Activated T-cell treated with anti-CD3 and anti-CD28 coated beads, Interleukin-2, amount 50 U/mL, for 24 hours (primary cell): ENCODE measurements around the gene COG5.
A peak's percentile ranks its signal among the peaks of the same experiment; 100 is the strongest.
"Not testable (repeated sequence)": the region's sequence is repeated elsewhere in the genome, so short reads cannot be mapped to it uniquely, and the experiment has no call there.

Source experiments
- DNase-seq: peaks from one replicate; pipeline ENCODE4 v3.0.0-alpha.2; 2020
- H3K27ac Mint-ChIP-seq: 2 replicates; pipeline ENCODE4 v1.8.0; 2020; ENCODE audit warnings: mild to moderate bottlenecking, mixed read lengths
- H3K27me3 Mint-ChIP-seq: 2 replicates; pipeline ENCODE4 v1.8.0; 2020; ENCODE audit warnings: mixed read lengths
- H3K36me3 Mint-ChIP-seq: 2 replicates; pipeline ENCODE4 v1.8.0; 2020; ENCODE audit warnings: low read depth, mixed read lengths
- H3K4me1 Mint-ChIP-seq: 2 replicates; pipeline ENCODE4 v1.8.0; 2020; ENCODE audit warnings: low read depth, mixed read lengths
- H3K4me3 Mint-ChIP-seq: 2 replicates; pipeline ENCODE4 v1.8.0; 2020; ENCODE audit warnings: mild to moderate bottlenecking, moderate library complexity, mixed read lengths
- H3K9me3 Mint-ChIP-seq: 2 replicates; pipeline ENCODE4 v1.8.0; 2020; ENCODE audit warnings: mixed read lengths

Gene COG5

GRCh38 chr7:107234436-107234835 is 329.3 kb downstream of the COG5 start:
- Mint-ChIP-seq H3K4me1 (no peaks in the 10 kb centered on the region), H3K36me3 (peaks cover 63% of the 10 kb centered on the region), H3K27me3 (no peaks in the 10 kb centered on the region), H3K27ac (no peak overlapping the region), H3K4me3 (no peak overlapping the region), H3K9me3 (no peaks in the 10 kb centered on the region)
- DNase-seq = no peak

- Mint-ChIP-seq H3K9me3 (no peaks in the 10 kb centered on the region), H3K27ac (no peak overlapping the region), H3K36me3 (peaks cover 63% of the 10 kb centered on the region), H3K4me1 (no peaks in the 10 kb centered on the region), H3K27me3 (no peaks in the 10 kb centered on the region), H3K4me3 (no peak overlapping the region)
- DNase-seq = no peak
These were observed 329.7 kb downstream of the COG5 start for GRCh38 chr7:107233981-107234380.

- H3K4me1 Mint-ChIP-seq = no peaks in the 10 kb centered on the region
- DNase-seq = no peak
- peaks cover 64% of the 10 kb centered on the region for H3K36me3 Mint-ChIP-seq
- H3K27me3 Mint-ChIP-seq = no peaks in the 10 kb centered on the region
- no peaks in the 10 kb centered on the region for H3K9me3 Mint-ChIP-seq
- H3K4me3 Mint-ChIP-seq = no peak overlapping the region
- H3K27ac Mint-ChIP-seq = peak overlapping the region; percentile 14
These were observed 330.5 kb downstream of the COG5 start for GRCh38 chr7:107233174-107233573.

GRCh38 chr7:107232568-107233090 is 331.1 kb downstream of the COG5 start:
- H3K36me3 Mint-ChIP-seq = peaks cover 64% of the 10 kb centered on the region
- no peak for DNase-seq

GRCh38 chr7:107230334-107230733 is 333.4 kb downstream of the COG5 start:
- DNase-seq = no peak
- H3K27ac Mint-ChIP-seq = no peak overlapping the region
- H3K4me1 Mint-ChIP-seq = no peaks in the 10 kb centered on the region
- H3K36me3 Mint-ChIP-seq = peaks cover 65% of the 10 kb centered on the region
- no peak overlapping the region for H3K4me3 Mint-ChIP-seq
- H3K27me3 Mint-ChIP-seq = no peaks in the 10 kb centered on the region
- H3K9me3 Mint-ChIP-seq = no peaks in the 10 kb centered on the region

More at GRCh38 chr7:107232568-107233090, 331.1 kb downstream of the COG5 start:
- no peaks in the 10 kb centered on the region for H3K4me1 Mint-ChIP-seq
- no peaks in the 10 kb centered on the region for H3K9me3 Mint-ChIP-seq
- no peaks in the 10 kb centered on the region for H3K27me3 Mint-ChIP-seq
- H3K27ac Mint-ChIP-seq = no peak overlapping the region
- H3K4me3 Mint-ChIP-seq = no peak overlapping the region

GRCh38 chr7:107228291-107228690 is 335.4 kb downstream of the COG5 start:
- H3K27me3 Mint-ChIP-seq = no peaks in the 10 kb centered on the region
- no peak overlapping the region for H3K27ac Mint-ChIP-seq
- H3K9me3 Mint-ChIP-seq = no peaks in the 10 kb centered on the region
- no peak for DNase-seq
- H3K4me3 Mint-ChIP-seq = no peak overlapping the region
- H3K36me3 Mint-ChIP-seq = peaks cover 66% of the 10 kb centered on the region
- no peaks in the 10 kb centered on the region for H3K4me1 Mint-ChIP-seq

- no peak overlapping the region for H3K27ac Mint-ChIP-seq
- DNase-seq = no peak
- no peaks in the 10 kb centered on the region for H3K4me1 Mint-ChIP-seq
- H3K4me3 Mint-ChIP-seq = no peak overlapping the region
- peaks cover 72% of the 10 kb centered on the region for H3K36me3 Mint-ChIP-seq
- no peaks in the 10 kb centered on the region for H3K9me3 Mint-ChIP-seq
- no peaks in the 10 kb centered on the region for H3K27me3 Mint-ChIP-seq
These were observed 339.1 kb downstream of the COG5 start for GRCh38 chr7:107224374-107225223.

GRCh38 chr7:107220806-107221205 is 342.9 kb downstream of the COG5 start:
- peaks cover 76% of the 10 kb centered on the region for H3K36me3 Mint-ChIP-seq
- H3K27me3 Mint-ChIP-seq, H3K4me1 Mint-ChIP-seq, DNase-seq, H3K9me3 Mint-ChIP-seq, H3K27ac Mint-ChIP-seq, H3K4me3 Mint-ChIP-seq: not testable (repeated sequence)

- Mint-ChIP-seq H3K27me3 (no peaks in the 10 kb centered on the region), H3K9me3 (peaks cover 8% of the 10 kb centered on the region), H3K4me3 (no peak overlapping the region), H3K27ac (no peak overlapping the region), H3K4me1 (peaks cover 7% of the 10 kb centered on the region), H3K36me3 (peaks cover 74% of the 10 kb centered on the region)
- DNase-seq = no peak
These were observed 343.4 kb downstream of the COG5 start for GRCh38 chr7:107220356-107220755.

GRCh38 chr7:107219563-107220244 is 344.0 kb downstream of the COG5 start:
- no peaks in the 10 kb centered on the region for H3K27me3 Mint-ChIP-seq
- H3K4me1 Mint-ChIP-seq = peaks cover 7% of the 10 kb centered on the region
- peaks cover 75% of the 10 kb centered on the region for H3K36me3 Mint-ChIP-seq
- no peak for DNase-seq
- peaks cover 10% of the 10 kb centered on the region for H3K9me3 Mint-ChIP-seq
- no peak overlapping the region for H3K27ac Mint-ChIP-seq
- no peak overlapping the region for H3K4me3 Mint-ChIP-seq

- Mint-ChIP-seq H3K27me3 (no peaks in the 10 kb centered on the region), H3K36me3 (peaks cover 81% of the 10 kb centered on the region), H3K27ac (no peak overlapping the region), H3K4me1 (peaks cover 9% of the 10 kb centered on the region), H3K4me3 (no peak overlapping the region), H3K9me3 (peaks cover 13% of the 10 kb centered on the region)
- no peak for DNase-seq
These were observed 349.8 kb downstream of the COG5 start for GRCh38 chr7:107213945-107214344.

- H3K4me1 Mint-ChIP-seq = peaks cover 4% of the 10 kb centered on the region
- H3K27me3 Mint-ChIP-seq = no peaks in the 10 kb centered on the region
- H3K27ac Mint-ChIP-seq = peak overlapping the region; percentile 41
- peaks cover 13% of the 10 kb centered on the region for H3K9me3 Mint-ChIP-seq
- peaks cover 81% of the 10 kb centered on the region for H3K36me3 Mint-ChIP-seq
- H3K4me3 Mint-ChIP-seq = no peak overlapping the region
- no peak for DNase-seq
These were observed 350.4 kb downstream of the COG5 start for GRCh38 chr7:107213193-107213788.

- peaks cover 83% of the 10 kb centered on the region for H3K36me3 Mint-ChIP-seq
- no peak overlapping the region for H3K4me3 Mint-ChIP-seq
- H3K27ac Mint-ChIP-seq = peak overlapping the region; percentile 41
- no peak for DNase-seq
- H3K9me3 Mint-ChIP-seq = peaks cover 13% of the 10 kb centered on the region
- no peaks in the 10 kb centered on the region for H3K27me3 Mint-ChIP-seq
- H3K4me1 Mint-ChIP-seq = peaks cover 4% of the 10 kb centered on the region
These were observed 351.0 kb downstream of the COG5 start for GRCh38 chr7:107212725-107213124.

GRCh38 chr7:107210400-107210799 is 353.3 kb downstream of the COG5 start:
- Mint-ChIP-seq H3K27me3 (no peaks in the 10 kb centered on the region), H3K27ac (no peak overlapping the region), H3K9me3 (peaks cover 5% of the 10 kb centered on the region), H3K36me3 (peaks cover 84% of the 10 kb centered on the region), H3K4me3 (no peak overlapping the region), H3K4me1 (peaks cover 4% of the 10 kb centered on the region)
- no peak for DNase-seq
